NCI-H2107 (cell line): ENCODE measurements around the gene UBAP2L.
"Not testable (repeated sequence)": the region's sequence is repeated elsewhere in the genome, so short reads cannot be mapped to it uniquely, and the experiment has no call there.

Experiments
- DNase-seq: peaks from one replicate; lab custom pipeline; 2025; lab: John Stamatoyannopoulos, UW

UBAP2L gene

DNA sequence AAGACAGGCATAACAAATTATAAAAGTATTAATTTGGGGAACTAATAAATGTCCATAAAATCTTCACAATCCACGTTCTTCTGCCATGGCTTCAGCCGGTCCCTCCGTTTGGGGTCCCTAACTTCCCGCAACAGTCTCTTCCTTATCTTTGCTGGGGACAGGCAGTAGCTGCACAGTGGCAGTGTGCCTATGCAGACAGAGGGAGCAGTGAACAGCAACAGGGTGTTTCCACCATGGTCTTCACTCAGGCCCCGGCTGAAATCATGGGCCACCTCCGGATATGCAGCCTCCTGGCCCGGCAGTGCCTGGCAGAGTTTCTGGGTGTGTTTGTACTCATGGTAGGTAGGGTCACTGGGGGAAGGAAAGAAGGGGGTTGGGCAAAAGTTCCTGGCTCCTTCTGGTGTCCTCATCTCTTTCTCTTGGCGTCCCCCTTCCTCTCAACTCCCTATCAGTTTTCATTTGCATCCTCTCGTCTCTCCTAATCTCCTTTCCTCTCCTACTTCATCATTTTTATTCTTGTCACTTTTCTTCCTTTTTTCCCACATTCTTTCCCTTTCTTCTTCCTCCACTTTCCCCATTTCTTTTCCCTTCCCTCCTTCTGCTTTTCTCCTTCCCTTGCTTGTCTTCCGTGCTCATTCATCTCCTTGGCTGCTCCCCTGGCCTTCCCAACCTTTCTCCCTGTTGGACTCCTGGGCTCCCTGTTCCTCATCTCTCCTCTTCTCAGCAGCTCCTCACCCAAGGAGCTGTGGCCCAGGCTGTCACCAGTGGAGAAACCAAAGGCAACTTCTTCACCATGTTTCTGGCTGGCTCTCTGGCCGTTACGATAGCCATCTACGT is 91.7 kb downstream of the UBAP2L start:
- DNase-seq = not testable (repeated sequence)

DNA sequence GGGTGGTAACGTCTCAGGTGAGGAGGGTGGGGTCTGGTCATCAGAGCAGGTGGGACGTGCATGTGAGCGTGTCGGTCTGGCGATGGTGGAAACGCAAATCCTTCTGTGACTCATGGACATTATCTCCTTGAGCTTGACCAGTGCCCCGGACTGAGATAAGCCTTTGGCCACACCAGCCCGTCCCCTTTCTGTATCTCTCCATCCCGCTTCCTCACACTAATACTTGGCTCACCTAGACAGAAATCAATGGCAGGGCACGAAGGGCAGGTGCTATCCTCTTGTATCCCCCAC is 92.3 kb downstream of the UBAP2L start:
- DNase-seq = no peak

DNA sequence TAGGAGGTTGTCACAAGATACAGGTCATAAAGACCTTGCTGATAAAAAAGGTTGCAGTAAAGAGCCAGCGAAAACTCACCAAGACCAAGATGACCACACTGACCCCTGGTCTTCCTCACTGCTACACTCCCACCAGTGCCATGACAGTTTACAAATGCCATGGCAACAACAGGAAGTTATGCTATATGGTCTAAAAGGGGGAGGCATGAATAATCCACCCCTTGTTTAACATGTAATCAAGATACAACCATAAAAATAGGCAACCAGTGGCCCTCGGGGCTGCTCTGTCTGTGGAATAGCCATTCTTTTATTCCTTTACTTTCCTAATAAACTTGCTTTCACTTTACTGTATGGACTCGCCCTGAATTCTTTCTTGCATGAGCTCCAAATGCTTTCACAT is 93.5 kb downstream of the UBAP2L start:
- DNase-seq = not testable (repeated sequence)

DNA sequence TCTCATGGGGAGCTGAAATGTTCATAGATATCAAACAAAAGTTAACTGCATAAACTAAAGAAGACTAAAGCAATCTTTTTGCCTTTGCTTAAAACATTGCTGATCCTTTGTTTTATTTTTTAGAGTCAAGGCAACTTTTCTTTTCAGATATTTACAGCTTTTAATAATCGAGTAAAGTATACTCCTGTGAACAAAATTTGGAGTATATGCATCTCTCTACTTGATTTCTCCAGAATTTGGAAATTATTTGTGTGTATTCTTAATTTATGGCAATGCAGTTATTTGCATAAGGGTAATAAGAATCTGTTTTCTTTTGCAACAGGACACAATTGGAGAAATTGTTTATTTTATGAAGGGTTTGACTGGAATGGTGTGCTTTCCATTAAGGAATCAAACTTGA is 95.9 kb downstream of the UBAP2L start:
- no peak for DNase-seq

DNA sequence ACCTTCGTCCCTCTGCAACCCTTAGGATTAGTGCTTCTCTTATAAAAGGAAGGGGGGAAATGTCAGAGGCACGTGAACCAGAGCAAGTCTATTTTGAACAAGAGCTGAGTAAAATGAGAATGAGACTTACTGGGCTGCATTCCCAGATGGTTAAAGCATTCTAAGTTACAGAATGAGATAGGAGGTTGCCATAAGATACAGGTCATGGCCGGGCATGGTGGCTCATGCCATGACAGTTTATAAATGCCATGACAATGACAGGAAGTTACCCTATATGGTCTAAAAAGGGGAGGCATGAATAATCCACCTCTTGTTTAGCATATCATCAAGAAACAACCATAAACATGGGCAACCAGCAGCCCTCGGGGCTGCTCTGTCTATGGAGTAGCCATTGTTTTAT is 97.6 kb downstream of the UBAP2L start:
- DNase-seq = no peak
